ENCODE data around the gene ROCK2.

ROCK2 gene

DNA sequence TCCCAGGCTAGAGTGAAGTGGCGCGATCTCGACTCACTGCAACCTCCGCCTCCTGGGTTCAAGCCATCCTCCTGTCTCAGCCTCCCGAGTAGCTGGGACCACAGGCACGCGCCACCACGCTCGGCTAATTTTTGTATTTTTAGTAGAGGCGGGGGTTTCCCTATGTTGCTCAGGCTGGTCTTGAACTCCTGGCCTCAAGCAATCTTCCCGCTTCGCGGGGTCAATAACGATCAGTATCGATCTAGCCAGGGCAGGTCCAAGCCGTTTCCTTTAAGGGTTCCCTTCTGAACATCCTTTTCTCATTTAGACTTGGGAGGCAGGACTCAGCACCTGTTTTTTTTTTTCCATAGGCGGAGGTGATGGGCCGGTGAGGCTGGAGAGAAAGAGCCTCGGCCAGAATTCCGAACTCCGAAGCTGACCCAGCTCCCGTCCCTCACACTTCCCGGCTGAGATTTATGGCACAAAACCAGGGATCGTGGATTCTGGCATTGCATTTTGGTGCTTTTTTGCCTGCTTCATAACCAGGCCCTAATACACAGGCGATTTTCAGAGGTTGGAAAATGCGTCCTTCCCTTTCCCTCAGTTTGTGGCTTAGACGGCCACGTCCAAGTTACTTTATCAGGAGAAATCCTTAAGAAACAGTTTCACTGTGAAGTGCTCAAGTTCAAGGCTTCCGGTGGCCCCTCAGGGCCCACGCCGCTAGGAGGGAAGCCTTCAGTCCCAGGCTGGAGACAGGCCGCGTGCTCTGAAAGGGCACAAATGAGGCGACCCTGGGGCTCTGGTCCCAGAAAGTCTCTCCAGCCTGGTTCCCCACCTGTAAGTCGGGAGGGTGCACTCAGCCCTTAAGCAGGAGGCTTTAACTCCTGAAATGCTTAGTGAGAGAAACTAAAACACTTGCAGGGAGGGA lies 190.2 kb downstream of the ROCK2 start:
- DNase-seq (ENCODE audit: low read depth), result no peak

DNA sequence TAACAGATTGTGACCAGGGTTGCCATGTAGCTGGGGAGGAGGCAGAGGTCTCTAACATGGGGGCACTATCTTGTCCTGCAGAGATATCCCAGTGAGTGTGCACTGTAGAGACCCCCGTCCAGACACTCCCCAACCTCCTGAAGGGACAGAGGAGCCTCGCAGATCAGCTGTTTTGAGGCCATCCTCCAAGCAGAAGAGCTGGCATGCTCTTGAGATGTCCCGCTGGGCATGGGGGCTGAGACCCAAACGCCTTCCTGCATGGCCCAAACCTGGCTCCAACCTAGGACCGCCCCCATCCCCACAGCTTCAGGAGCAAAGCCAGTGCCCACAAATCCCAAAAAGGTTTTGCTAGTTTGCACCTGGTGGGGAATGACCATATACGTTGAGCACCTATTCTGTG lies 191.8 kb downstream of the ROCK2 start:
- no peak for DNase-seq (ENCODE audit: low read depth)

DNA sequence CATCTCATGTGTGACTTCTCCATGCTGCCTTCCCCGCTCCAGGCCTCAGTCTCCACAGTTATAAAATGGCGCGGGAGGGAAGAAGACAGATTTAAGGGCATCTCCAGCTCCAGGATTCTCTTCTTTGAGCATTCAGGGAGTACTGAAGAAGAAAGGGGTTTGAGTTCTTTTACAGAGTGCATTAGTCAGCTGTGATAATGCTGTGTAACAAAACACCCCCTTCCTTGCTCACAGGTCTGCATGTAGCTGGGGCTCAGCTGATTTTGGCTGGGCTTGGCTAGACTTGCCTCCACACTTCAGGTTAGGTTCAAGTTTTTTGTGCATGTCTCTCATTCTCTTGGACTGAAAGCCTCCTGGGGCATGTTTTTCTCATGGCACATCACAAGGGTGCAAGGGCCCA lies 197.2 kb downstream of the ROCK2 start:
- DNase-seq (ENCODE audit: low read depth), result no peak

DNA sequence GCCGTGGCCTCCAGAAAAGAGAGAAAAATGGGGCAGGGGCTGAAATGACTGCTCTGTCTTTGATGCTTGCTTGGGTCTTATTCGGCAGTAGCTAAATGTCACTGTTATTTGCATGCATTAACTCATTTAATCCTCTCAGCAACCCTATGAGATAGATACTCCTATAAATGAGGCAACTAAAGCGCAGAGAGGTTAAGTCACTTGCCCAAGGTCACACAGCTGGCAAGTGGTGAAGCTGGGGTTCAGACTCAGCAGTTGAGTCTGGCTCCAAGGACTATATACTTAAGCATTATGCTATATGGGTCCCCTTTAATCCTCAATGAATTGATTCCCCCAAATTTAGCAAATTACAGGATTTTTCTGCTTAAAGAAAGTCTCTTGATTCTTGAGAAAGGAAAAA lies 198.4 kb downstream of the ROCK2 start:
- DNase-seq (ENCODE audit: low read depth), result no peak

DNA sequence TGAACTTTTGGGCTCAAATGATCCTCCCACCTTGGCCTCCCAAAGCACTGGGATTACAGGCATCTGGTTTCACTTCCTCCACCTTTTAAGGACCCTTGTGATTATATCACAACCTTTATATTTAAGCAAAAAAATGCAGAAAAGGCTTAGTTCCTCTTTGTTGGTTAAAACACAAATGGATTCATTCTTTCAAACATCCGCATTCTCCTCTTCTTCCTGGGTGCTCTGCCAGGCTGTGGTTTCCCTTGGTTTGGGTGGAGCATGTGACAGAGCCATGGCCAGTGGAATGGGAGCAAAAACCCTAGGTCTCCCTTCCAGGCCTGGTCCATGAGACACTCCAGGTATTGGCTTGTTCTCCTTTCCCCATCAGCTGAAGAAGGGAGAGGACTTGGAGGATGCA lies 199.1 kb downstream of the ROCK2 start:
- no peak for DNase-seq (ENCODE audit: low read depth)

DNA sequence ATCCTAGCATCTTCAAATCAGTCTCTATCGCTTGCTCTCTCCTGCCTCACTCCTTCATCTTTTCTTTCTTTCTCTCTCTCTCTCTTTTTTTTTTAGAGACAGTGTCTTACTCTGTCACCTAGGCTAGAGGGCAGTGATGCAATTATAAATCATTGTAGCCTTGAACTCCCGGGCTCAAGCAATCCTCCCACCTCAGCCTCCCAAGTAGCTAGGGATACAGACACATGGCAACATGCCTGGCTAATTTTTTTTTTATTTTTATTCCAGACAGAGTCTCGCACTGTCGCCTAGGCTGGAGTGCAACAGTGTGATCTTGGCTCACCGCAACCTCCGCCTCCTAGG lies 199.7 kb downstream of the ROCK2 start:
- DNase-seq (ENCODE audit: low read depth), result no peak

DNA sequence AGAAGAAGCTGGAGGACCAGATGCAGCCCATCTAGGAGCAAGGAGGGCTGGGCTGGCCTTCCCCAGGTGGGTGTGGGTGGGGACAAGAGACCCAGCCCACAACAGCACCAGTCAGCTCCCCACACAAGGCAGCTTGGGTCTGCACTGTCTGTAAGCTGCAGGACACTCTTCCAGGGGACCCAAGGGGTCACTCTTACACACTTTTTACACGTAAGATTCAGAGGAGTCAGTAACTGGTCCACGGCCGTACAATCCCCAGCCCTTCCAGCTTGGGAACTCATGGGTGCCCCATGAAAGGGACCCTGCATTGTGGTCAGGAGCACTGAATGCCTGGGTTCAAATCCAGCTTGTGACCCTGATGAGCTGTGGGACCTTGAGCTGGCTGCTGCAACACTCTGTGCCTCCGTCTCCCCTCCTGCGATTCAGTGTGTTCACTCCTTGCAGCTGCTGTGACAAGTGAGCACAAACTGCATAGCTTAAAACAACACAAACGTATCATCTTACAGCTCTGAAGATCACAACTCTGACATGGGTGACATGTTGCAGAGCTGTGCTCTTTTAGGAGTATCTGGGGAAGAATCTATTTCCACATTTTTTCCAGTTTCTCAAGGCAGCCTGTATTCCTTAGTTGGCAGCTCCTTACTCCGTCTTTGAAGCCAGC lies 200.2 kb downstream of the ROCK2 start:
- no peak for DNase-seq (ENCODE audit: low read depth)

DNA sequence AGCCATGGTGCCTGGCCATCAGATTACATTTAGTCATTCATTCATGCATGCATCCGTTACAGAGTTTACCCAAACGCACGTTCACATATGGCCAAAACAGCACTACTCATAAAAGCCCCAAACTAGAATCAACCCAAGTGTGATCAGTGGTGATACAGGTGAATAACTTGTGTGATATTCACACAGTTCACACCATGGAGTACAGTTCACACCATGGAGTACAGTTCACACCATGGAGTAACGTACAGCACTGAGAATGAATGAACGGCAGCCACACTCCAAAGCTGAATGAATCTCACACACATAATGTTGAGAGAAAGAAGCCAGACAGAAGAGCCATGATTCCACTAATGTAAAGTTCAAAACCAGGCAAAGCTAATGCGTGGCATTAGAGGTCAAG lies 201.4 kb downstream of the ROCK2 start:
- no peak for DNase-seq (ENCODE audit: low read depth)

DNA sequence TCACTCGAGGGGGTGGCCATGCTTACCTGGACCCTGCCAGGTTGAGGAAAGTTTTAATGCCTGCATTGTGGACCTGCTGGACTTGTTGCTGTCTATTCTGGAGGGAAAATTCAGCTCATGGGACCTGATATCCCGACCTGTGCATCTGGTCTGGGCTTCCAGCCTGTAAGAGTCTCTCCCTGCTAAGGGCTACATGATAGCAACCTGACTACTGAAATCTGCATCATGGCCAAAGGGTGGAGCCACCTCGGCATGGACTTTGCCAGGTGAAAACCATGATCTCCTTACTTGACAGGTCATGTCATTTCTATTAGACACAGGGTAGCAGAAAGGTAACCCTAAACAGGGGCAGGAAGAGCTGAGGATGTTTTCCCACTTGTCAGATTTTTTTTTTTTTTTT lies 202.1 kb downstream of the ROCK2 start:
- no peak for DNase-seq (ENCODE audit: low read depth)

DNA sequence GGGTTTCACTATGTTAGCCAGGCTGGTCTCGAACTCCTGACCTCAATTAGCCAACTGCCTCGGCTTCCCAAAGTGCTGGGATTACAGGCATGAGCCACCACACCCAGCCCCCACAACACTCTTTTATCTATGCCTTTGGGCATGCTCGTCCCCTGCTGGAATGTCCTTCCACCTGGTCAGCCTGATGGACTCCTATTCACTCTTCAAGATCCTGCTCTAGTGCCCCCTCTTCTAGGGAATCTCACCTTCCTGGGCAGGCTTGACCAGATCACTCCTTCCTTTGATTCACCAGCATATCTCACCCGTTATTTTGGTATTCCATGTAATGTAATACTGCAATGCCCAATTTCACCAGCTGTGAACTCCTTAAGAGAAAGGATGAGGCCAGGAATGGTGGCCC lies 203.1 kb downstream of the ROCK2 start:
- DNase-seq (ENCODE audit: low read depth), result no peak

DNA sequence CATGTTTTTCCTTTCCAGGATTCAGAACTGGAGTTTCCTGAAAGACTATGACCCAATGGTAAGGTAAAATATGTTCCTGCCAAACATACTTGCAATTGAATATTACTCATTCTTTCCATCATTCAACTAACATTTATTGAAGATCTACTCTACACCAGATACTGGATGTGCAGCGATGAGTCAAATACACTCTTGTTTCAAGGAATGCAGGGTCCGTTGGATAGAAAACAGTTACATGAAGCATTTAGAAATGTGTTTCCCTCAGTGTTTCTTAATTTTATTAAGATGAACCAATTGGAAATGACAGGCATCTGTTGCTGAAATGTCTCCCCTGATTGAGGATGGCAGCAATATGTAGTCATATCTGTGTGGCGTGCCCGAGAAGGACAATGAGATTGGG lies 203.9 kb downstream of the ROCK2 start:
- no peak for DNase-seq (ENCODE audit: low read depth)

DNA sequence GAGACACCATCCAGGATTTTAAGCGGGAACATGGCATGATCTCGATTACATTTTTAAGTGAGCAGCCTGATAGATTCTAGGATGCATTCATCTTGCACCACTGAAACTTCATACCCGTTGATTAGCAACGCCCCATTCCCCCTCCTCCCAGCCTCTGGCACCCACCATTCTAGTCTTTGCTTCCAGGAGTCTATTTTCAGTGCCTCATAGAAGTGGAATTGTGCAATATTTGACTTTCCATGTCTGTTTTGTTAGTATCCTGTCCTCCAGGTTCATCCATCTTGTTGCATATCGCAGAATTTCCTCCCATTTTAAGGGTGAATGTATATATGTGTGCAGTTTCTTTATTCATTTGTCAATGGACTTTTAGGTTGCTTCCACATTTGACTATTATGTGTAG lies 210.1 kb downstream of the ROCK2 start:
- no peak for DNase-seq (ENCODE audit: low read depth)

DNA sequence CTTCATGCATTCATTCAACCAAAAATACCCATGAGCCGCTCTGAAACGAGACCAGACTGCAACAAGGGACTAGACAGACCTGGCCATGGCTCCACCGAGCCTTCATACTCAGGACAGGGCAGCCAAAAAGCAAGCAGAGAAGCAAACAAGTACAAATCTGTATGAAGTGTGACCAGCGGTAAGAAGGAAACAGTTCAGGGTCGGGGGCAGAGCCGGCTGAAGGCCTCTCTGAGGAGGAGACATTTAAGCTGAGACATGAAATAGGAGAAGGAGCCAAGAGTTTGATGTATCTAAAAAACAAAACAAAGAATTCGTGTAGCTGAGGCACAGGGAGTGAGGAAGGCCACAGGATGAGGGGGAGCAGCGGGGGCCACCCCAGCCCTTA lies 210.5 kb downstream of the ROCK2 start:
- no peak for DNase-seq (ENCODE audit: low read depth)

DNA sequence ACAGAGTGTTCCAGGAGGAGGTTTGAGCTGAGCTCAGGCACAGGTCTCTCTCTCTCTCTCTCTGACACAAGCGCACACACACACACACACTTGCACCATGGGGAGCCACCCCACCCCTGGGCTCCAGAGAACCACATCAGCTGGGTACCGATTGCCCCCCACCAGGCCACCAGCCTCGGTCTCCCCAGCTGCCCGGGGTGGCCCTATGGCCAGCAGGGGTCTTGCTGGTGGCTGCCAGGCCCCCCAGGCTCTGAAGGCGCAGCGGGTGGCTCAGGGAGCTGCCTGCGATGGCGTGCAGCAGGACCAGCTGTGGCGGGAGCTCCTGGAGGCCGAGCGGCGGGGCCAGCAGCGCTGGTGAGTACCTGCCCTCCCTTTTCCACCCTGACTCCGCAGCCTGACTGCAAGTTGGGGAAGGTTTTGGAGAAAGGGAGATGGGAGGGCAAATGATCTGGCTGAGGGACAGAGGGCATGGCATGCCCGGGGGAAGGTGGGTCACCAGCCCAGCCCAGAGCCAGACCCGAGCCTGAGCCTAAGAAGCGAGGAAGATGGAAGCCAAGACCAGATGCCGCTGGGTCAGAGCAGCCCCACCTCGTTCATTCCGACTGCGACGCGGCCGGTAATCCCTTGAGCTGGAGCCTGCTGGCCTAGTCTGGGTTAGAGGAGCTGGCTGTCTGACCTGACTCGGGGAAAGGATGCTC lies 211.0 kb downstream of the ROCK2 start:
- no peak for DNase-seq (ENCODE audit: low read depth)

DNA sequence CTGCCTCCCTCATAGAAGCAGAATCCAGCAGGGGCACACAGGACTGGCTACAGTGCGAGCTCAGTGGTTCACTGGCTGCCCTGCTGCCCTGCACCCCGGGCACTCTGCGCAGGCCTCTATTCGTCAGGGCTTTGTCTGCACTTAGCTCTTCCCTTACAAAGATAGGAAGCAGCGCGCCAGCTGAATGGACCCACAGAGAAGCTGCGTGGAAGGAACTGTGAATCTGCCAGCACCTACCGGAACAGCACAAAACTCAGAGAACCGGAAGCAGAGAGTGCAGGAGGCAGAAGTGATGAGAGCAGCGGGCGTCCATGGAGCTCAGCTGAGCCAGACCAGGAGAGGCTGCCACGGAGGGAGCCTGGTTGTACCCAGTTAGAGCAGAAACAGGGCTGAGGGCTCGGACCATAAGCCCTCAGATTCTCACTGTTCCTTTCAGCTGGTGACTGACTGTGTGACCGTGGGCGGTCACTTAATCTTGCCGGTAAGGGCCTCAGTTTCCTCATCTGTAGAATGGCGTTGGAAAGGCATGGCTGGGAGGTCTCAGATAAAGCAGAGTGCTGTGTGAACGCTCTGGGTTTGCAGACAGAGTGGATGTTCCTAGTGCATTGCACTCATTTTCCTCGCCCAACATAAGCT lies 212.3 kb downstream of the ROCK2 start:
- DNase-seq (ENCODE audit: low read depth), result no peak

DNA sequence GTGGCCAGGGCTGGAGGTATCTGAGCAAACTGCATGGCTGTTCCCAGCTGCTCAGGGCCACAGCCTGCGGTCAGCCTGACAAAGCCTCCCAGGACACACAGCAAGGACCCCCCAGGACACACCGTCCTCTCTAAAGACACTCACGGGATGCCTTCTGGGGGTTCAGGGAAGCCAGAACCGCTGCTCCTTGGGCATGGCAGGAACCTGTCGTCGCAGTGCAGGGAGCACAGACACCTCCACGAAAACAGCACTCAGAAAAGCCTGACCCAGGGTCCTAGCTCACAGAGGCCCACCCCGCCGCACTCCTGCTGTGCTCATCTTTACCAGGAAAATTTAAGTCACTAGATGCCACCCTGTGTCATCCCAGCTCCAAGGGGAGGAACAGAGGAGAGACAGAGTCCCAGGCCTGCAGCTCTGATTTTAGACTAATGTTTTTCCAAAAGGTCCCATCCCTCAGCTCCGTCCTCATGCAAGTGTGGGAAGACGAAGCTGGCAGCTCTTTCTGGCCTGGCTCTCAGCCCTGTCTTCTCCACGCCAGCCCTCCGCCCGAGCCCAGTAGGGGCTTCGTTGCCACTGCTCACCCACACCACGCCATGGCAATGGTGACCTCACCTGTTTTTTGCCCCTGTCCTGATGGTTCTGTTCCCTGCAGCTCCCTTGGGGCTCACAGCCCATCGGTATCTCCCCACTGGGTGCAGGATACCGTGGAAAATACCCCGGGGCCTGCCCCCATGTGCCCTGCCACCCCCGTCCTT lies 213.1 kb downstream of the ROCK2 start:
- no peak for DNase-seq (ENCODE audit: low read depth)
